HG02610 (cell line): ENCODE data around the gene ADAT2.
"Not testable (repeated sequence)": the region's sequence is repeated elsewhere in the genome, so short reads cannot be mapped to it uniquely, and the experiment has no call there.

Experiments
- ATAC-seq: cut with Tn5 transposase; IDR thresholded peaks from one replicate; pipeline ENCODE4 v1.9.1; 2021; ENCODE audit warnings: mild to moderate bottlenecking, moderate library complexity; ENCODE audit not compliant: unreplicated experiment

Gene ADAT2

GRCh38 chr6:143450453-143451371 is at the start of gene ADAT2, which contains the start of gene PEX3:
Gene ADAT2 (minus strand): TSS chr6:143450695. CDS start chr6:143450658, 37 bp downstream.
Gene PEX3 (plus strand): TSS chr6:143450805. CDS start chr6:143451043, 238 bp downstream.
- ATAC-seq: peak; percentile 99

GRCh38 chr6:143498428-143498827 is 47.9 kb upstream of the ADAT2 start:
- ATAC-seq: no peak

- no peak for ATAC-seq
These were observed 46.5 kb upstream of the ADAT2 start for GRCh38 chr6:143496974-143497373.

GRCh38 chr6:143490775-143491174 is 40.3 kb upstream of the ADAT2 start:
- no peak for ATAC-seq

GRCh38 chr6:143490244-143490643 is 39.7 kb upstream of the ADAT2 start:
- no peak for ATAC-seq

GRCh38 chr6:143486752-143487151 is 36.3 kb upstream of the ADAT2 start:
- no peak for ATAC-seq

GRCh38 chr6:143485967-143486366 is 35.5 kb upstream of the ADAT2 start:
- ATAC-seq: no peak

- no peak for ATAC-seq
These were observed 32.1 kb upstream of the ADAT2 start for GRCh38 chr6:143482593-143482992.

GRCh38 chr6:143478479-143479062 is 28.1 kb upstream of the ADAT2 start:
- peak; percentile 71 for ATAC-seq

GRCh38 chr6:143476545-143476944 is 26.1 kb upstream of the ADAT2 start:
- ATAC-seq: no peak

GRCh38 chr6:143471822-143472221 is 21.3 kb upstream of the ADAT2 start:
- no peak for ATAC-seq

GRCh38 chr6:143468823-143469222 is 18.3 kb upstream of the ADAT2 start:
- not testable (repeated sequence) for ATAC-seq

GRCh38 chr6:143468026-143468425 is 17.5 kb upstream of the ADAT2 start:
- no peak for ATAC-seq

- ATAC-seq: no peak
These were observed 15.1 kb upstream of the ADAT2 start for GRCh38 chr6:143465546-143465945.

- no peak for ATAC-seq
These were observed 7.3 kb upstream of the ADAT2 start for GRCh38 chr6:143457563-143458359.

GRCh38 chr6:143451531-143451930 is 1.0 kb upstream of the ADAT2 start:
- no peak for ATAC-seq

GRCh38 chr6:143449714-143450452 is 612 bp downstream of the ADAT2 start:
- peak; percentile 1 for ATAC-seq

- ATAC-seq: no peak
These were observed 1.3 kb downstream of the ADAT2 start for GRCh38 chr6:143449082-143449713.

- not testable (repeated sequence) for ATAC-seq
These were observed 2.6 kb downstream of the ADAT2 start for GRCh38 chr6:143447865-143448264.

GRCh38 chr6:143443096-143443495 is 7.4 kb downstream of the ADAT2 start:
- no peak for ATAC-seq
